Mesothelial cell of epicardium (in vitro differentiated cells): ENCODE measurements around the gene PTGFR. TPM values are rescaled to one million over a fixed set of nuclear protein-coding genes. Genes with fewer than 3 reads are reported as not detected.

ENCODE experiments used
- DNase-seq, 2 experiments: peaks; one replicate each; pipeline ENCODE4 v3.0.0; 2021; ENCODE audit warnings: low spot score in 2 of 2; ENCODE audit not compliant: unreplicated experiment in 2 of 2
- H3K27ac Mint-ChIP-seq: 2 replicates; pipeline ENCODE4 v1.8.0; 2021; ENCODE audit warnings: mixed read lengths
- H3K27me3 Mint-ChIP-seq: 2 replicates; pipeline ENCODE4 v1.8.0; 2021; ENCODE audit warnings: low read depth, mixed read lengths
- H3K36me3 Mint-ChIP-seq: 2 replicates; pipeline ENCODE4 v1.8.0; 2021; ENCODE audit warnings: mixed read lengths
- H3K4me1 Mint-ChIP-seq: 2 replicates; pipeline ENCODE4 v1.8.0; 2021; ENCODE audit warnings: mixed read lengths
- H3K4me3 Mint-ChIP-seq: 2 replicates; pipeline ENCODE4 v1.8.0; 2021; ENCODE audit warnings: mild to moderate bottlenecking, moderate library complexity, mixed read lengths
- H3K9me3 Mint-ChIP-seq: 2 replicates; pipeline ENCODE4 v1.8.0; 2021; ENCODE audit warnings: mixed read lengths
- total RNA-seq: library from RNA; stranded (reverse); gene quantifications from 3 replicates; pipeline ENCODE4 v1.2.1, GENCODE V29; 2021
- TF ChIP-seq, protein P1 (sequence below): fragments of 200-600 bp; sonication (generic); IDR thresholded peaks from one replicate; pipeline ENCODE4 v1.5.0; 2021; ENCODE audit warnings: antibody characterized with exemption; ENCODE audit not compliant: unreplicated experiment

Gene PTGFR
- total RNA-seq, 1 donor from 2014 or later: 0.38 TPM

DNA sequence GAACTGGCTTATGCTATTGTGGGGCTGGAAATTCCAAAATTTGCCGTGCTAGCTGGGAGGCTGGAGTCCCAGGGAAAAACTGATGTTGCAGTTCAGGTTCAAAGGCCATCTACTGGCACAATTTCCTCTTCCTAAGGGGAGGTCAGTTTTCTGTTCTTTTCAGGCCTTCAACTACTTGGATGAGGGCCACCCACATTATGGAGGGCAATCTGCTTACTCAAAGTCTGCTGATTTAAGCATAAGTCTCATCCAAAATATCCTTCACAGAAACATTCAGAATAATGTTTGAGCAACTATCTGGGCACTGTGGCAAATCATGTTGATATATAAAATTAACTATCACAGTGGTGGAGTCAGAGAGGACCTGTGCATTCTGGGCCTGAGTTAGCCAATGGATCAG, 21.2 kb upstream of the PTGFR start:
- Mint-ChIP-seq H3K4me1 (no peaks in the 10 kb centered on the region), H3K27ac (no peak overlapping the region), H3K36me3 (no peaks in the 10 kb centered on the region), H3K27me3 (peaks cover 4% of the 10 kb centered on the region), H3K9me3 (peaks cover 9% of the 10 kb centered on the region), H3K4me3 (no peak overlapping the region)
- TF ChIP-seq, protein P1, sequence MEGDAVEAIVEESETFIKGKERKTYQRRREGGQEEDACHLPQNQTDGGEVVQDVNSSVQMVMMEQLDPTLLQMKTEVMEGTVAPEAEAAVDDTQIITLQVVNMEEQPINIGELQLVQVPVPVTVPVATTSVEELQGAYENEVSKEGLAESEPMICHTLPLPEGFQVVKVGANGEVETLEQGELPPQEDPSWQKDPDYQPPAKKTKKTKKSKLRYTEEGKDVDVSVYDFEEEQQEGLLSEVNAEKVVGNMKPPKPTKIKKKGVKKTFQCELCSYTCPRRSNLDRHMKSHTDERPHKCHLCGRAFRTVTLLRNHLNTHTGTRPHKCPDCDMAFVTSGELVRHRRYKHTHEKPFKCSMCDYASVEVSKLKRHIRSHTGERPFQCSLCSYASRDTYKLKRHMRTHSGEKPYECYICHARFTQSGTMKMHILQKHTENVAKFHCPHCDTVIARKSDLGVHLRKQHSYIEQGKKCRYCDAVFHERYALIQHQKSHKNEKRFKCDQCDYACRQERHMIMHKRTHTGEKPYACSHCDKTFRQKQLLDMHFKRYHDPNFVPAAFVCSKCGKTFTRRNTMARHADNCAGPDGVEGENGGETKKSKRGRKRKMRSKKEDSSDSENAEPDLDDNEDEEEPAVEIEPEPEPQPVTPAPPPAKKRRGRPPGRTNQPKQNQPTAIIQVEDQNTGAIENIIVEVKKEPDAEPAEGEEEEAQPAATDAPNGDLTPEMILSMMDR: no peak
- no peak for DNase-seq

DNA sequence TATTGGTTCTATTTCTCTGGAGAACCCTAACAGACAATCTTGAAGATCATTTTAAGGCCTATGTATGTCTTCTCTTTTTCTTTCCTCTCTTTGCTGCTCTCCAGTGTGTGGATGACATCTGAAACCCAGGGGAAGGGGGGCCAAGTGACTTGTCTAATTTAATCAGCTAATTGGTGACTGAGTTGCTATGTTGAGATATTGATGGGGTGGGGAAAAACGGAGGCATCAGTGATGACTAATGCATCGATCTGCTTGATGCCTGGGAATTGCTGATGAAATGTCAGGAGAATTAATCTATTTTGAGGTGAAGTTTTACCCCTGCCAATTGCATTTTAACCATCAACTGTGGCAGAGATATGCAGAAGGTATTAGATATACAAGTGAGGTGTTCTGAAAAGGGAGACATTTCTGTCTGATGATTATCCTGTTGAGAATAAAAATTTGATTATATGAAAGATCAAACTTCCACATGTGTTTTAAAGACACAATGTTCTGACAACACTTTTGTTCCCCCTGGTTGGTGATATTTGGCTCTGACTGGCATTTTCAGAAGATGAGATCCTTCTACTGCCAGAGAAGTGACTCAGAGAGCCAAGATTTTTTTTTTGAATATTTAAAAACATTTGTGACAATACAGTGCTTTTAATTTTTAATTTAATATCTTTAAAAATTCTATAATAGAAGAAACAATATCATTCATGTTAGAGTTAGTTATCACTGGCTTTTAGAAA, 18.7 kb upstream of the PTGFR start:
- H3K27me3 Mint-ChIP-seq: peaks cover 7% of the 10 kb centered on the region
- DNase-seq: no peak
- H3K36me3 Mint-ChIP-seq: no peaks in the 10 kb centered on the region
- H3K4me1 Mint-ChIP-seq: no peaks in the 10 kb centered on the region
- TF ChIP-seq, protein P1: no peak
- H3K4me3 Mint-ChIP-seq: no peak overlapping the region
- H3K9me3 Mint-ChIP-seq: no peaks in the 10 kb centered on the region
- H3K27ac Mint-ChIP-seq: no peak overlapping the region

DNA sequence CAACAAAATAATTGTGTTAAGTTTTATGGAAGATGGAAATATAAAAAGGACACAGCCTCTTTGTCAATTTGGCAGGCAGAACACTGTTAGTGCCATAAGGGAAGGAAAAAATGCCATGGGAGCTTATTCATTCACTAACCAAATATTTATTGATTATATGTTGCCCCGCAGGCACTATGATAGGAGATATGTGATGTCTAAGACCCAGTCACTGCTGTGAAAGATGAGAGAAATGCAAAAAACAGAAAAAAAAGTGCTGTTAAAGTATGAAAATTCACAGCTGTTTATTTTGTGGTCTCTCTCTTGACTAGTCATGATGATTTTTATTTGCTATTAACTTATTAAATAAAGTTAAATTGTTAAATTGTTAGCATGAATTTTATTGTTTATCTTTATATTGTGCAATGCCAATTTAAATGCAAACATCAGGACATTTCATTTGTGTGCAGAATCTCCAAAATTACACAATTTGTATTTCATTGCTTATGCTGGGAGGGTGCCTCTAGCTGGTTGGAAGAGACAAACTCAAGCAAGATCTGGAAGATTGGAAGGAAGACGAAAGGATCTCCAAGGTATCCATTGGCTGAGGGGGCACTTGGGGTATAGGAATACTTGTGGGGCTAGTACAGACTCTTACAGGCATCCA, 17.8 kb upstream of the PTGFR start:
- no peaks in the 10 kb centered on the region for H3K36me3 Mint-ChIP-seq
- H3K9me3 Mint-ChIP-seq: no peaks in the 10 kb centered on the region
- H3K4me1 Mint-ChIP-seq: no peaks in the 10 kb centered on the region
- H3K27ac Mint-ChIP-seq: no peak overlapping the region
- DNase-seq: no peak
- H3K4me3 Mint-ChIP-seq: no peak overlapping the region
- peaks cover 7% of the 10 kb centered on the region for H3K27me3 Mint-ChIP-seq
- TF ChIP-seq, protein P1: no peak

GRCh38 chr1:78474092-78474491, 16.7 kb upstream of the PTGFR start:
- no peak overlapping the region for H3K4me3 Mint-ChIP-seq
- no peaks in the 10 kb centered on the region for H3K4me1 Mint-ChIP-seq

DNA sequence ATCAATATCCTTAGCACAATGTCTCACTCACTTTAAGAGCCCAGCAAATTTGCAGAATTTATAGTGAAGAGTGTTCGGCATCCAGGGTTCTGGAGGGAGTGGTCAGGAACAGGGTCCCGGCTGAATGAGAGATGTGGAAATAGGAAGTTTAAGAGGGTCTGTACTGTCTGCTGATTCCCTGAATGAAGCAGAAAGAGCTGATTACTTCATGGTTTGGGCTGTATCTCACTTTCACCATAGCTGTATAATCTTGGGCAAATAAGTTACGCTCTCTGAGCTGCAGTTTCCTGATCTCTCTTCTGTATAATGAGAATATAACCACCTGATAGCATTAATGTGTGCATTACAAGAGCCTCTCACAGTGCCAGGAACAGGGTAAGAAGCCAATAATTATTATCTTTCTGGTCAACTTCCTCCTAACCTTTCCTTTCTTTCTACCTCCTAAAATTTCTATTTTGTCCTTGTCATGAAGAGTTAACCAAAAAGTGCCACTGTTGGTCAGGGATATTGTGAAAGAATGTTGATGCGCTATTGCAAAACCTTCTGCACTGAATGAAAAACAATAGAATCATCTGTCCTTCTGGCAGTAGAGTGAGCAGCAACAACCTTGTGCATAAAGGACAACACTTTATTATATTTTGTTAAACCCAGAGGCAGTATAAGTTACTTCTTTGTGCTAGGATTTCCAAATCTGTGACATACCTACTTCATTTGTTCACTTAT, 14.7 kb upstream of the PTGFR start:
- H3K27me3 Mint-ChIP-seq: peaks cover 9% of the 10 kb centered on the region
- DNase-seq: no peak
- H3K9me3 Mint-ChIP-seq: no peaks in the 10 kb centered on the region
- H3K4me3 Mint-ChIP-seq: no peak overlapping the region
- TF ChIP-seq, protein P1: no peak
- H3K4me1 Mint-ChIP-seq: no peaks in the 10 kb centered on the region
- no peak overlapping the region for H3K27ac Mint-ChIP-seq
- H3K36me3 Mint-ChIP-seq: no peaks in the 10 kb centered on the region

More at GRCh38 chr1:78474092-78474491, 16.7 kb upstream of the PTGFR start:
- Mint-ChIP-seq H3K27me3 (peaks cover 12% of the 10 kb centered on the region), H3K9me3 (no peaks in the 10 kb centered on the region), H3K36me3 (no peaks in the 10 kb centered on the region), H3K27ac (no peak overlapping the region)
- TF ChIP-seq, protein P1: no peak
- DNase-seq: no peak
